ENCODE measurements around the gene PEMT.

PEMT gene

DNA sequence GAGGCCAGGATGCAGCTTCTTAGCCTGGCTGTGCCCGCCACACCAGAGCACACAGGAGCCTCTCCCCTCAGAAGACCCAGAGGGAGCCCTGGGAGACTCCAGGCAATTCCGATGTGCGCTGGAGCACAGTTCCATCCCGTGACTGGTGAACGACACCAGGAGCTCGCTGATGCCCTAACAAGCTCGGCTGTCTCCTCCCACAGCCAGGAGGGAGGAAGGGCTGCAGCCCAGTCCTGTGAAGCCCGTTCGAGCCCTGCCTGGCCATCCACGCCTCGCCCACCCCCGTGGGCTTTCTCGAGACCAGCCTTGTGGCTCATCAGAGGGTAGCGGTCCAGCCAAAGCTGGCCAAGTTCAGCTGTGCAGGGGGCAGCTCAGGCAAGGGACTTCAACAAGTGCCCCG is 73.5 kb downstream of the PEMT start:
- H3K36me3 ChIP-seq (ENCODE audit: low read length): no peaks in the 10 kb centered on the region

GRCh38 chr17:17516941-17517720 is 74.4 kb downstream of the PEMT start:
- Histone ChIP-seq H3K9me2 (replicated peaks; ENCODE audit: insufficient read depth, low read length) (no peaks in the 10 kb centered on the region), H3K4me3 (ENCODE audit: insufficient read depth, low read length, poor library complexity, severe bottlenecking) (no peak overlapping the region), H2AFZ (ENCODE audit: low read depth, low read length, severe bottlenecking) (no peak overlapping the region), H3F3A (ENCODE audit: insufficient read depth) (no peaks in the 10 kb centered on the region), H3K27me3 (ENCODE audit: low read length) (no peaks in the 10 kb centered on the region), H3K9ac (ENCODE audit: low read length) (no peak overlapping the region), H3K79me2 (ENCODE audit: insufficient read depth, low read length) (no peaks in the 10 kb centered on the region), H3K27ac (ENCODE audit: low read depth, low read length) (no peak overlapping the region), H4K20me1 (ENCODE audit: low read depth, low read length) (no peaks in the 10 kb centered on the region), H3K36me3 (ENCODE audit: low read length) (no peaks in the 10 kb centered on the region), H3K9me3 (ENCODE audit: insufficient read depth, low read length) (no peaks in the 10 kb centered on the region), H3K4me2 (ENCODE audit: low read depth, low read length, poor library complexity, severe bottlenecking) (no peak overlapping the region)
- TF ChIP-seq CTCF (IDR thresholded peaks at IDR 0.05; ENCODE audit: insufficient read depth, low read length, poor library complexity, severe bottlenecking) (no peak), EZH2phosphoT487 (conservative IDR thresholded peaks at IDR 0.05; ENCODE audit: low read length) (no peak)

More for the DNA sequence above, 73.5 kb downstream of the PEMT start:
- H3K9me3 ChIP-seq (ENCODE audit: insufficient read depth, low read length): no peaks in the 10 kb centered on the region
- no peak overlapping the region for H3K4me3 ChIP-seq (ENCODE audit: insufficient read depth, low read length, poor library complexity, severe bottlenecking)
- no peaks in the 10 kb centered on the region for H4K20me1 ChIP-seq (ENCODE audit: low read depth, low read length)
- H3F3A ChIP-seq (ENCODE audit: insufficient read depth): no peaks in the 10 kb centered on the region
- no peaks in the 10 kb centered on the region for H3K27me3 ChIP-seq (ENCODE audit: low read length)
- H3K4me2 ChIP-seq (ENCODE audit: low read depth, low read length, poor library complexity, severe bottlenecking): no peak overlapping the region
- TF ChIP-seq CTCF (IDR thresholded peaks at IDR 0.05; ENCODE audit: insufficient read depth, low read length, poor library complexity, severe bottlenecking) (no peak), EZH2phosphoT487 (conservative IDR thresholded peaks at IDR 0.05; ENCODE audit: low read length) (no peak)
- no peaks in the 10 kb centered on the region for H3K79me2 ChIP-seq (ENCODE audit: insufficient read depth, low read length)
- no peak overlapping the region for H3K27ac ChIP-seq (ENCODE audit: low read depth, low read length)
- H2AFZ ChIP-seq (ENCODE audit: low read depth, low read length, severe bottlenecking): no peak overlapping the region
- no peaks in the 10 kb centered on the region for H3K9me2 ChIP-seq (replicated peaks; ENCODE audit: insufficient read depth, low read length)
- H3K9ac ChIP-seq (ENCODE audit: low read length): no peak overlapping the region

DNA sequence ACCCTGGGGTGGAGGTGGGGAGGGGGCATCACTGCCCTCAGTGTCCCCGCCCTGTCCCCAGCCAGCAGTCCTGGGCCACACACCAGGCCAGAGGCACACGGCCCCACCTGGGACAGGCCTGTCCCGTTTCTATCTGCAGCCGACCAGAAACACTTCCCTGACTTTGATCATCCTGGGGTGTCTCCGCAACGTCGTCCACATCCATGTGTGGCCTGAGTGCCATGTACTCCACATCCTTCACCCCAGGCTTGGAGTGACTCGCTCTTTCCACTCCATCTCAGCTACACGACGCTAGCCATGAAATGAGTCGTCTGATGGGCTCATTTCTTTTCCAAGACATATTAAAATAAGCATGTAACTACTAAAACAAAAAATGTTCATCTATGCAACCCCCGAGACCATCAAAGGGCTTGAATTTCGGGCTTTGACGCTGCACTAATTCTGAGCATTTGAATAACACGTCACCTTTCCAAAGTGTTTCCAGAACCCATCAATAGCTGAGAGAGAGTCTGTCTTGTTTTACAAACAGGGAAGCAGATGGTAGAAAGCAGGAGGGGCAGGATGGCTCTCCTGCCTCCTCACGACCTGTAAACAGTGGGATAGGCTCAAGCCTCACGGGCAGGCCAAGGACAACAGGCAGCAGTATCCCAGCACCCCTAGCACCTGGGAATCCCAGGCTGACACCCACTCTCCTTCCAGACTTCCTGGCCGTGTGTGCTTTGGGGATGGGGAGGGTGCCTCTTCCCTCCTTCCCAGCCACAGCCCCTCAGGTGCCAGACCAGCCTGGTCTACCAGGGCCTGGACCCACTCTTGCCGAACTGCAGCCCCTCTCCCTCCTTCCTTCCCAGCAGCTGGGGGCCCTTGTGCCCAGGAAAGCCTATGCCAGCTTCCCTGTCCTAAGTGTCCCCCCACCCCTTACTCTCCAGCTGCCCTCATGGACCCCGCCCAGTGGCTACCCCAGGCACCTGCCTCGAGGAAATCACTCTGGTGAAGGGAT is 75.3 kb downstream of the PEMT start:
- Histone ChIP-seq H3F3A (ENCODE audit: insufficient read depth) (no peaks in the 10 kb centered on the region), H3K9ac (ENCODE audit: low read length) (no peak overlapping the region), H3K9me2 (replicated peaks; ENCODE audit: insufficient read depth, low read length) (no peaks in the 10 kb centered on the region), H3K4me3 (ENCODE audit: insufficient read depth, low read length, poor library complexity, severe bottlenecking) (no peak overlapping the region), H3K36me3 (ENCODE audit: low read length) (no peaks in the 10 kb centered on the region), H3K9me3 (ENCODE audit: insufficient read depth, low read length) (no peaks in the 10 kb centered on the region), H2AFZ (ENCODE audit: low read depth, low read length, severe bottlenecking) (no peak overlapping the region), H3K27ac (ENCODE audit: low read depth, low read length) (no peak overlapping the region), H4K20me1 (ENCODE audit: low read depth, low read length) (no peaks in the 10 kb centered on the region), H3K4me2 (ENCODE audit: low read depth, low read length, poor library complexity, severe bottlenecking) (no peak overlapping the region), H3K27me3 (ENCODE audit: low read length) (no peaks in the 10 kb centered on the region), H3K79me2 (ENCODE audit: insufficient read depth, low read length) (no peaks in the 10 kb centered on the region)
- TF ChIP-seq EZH2phosphoT487 (conservative IDR thresholded peaks at IDR 0.05; ENCODE audit: low read length) (no peak), CTCF (IDR thresholded peaks at IDR 0.05; ENCODE audit: insufficient read depth, low read length, poor library complexity, severe bottlenecking) (no peak)

Data from SU-DHL-6 (cell line).